IPS DF 6.9 (cell line): ENCODE data around the gene COG5.

Source experiments
- DNase-seq: peaks from one replicate; pipeline ENCODE4 v3.0.0-alpha.2; 2013; ENCODE audit warnings: low read depth, low spot score
- H3K27ac ChIP-seq: one replicate; pipeline ENCODE4 v1.5.1; 2013; ENCODE audit warnings: low read length, control low read depth
- H3K27me3 ChIP-seq: 2 replicates; pipeline ENCODE4 v1.6.1; 2013; ENCODE audit warnings: mild to moderate bottlenecking, low read length; ENCODE audit not compliant: control insufficient read depth, insufficient read depth
- H3K36me3 ChIP-seq: 2 replicates; pipeline ENCODE4 v1.6.1; 2013; ENCODE audit warnings: low read length; ENCODE audit not compliant: control insufficient read depth, insufficient read depth
- H3K4me1 ChIP-seq: 2 replicates; pipeline ENCODE4 v1.6.1; 2013; ENCODE audit warnings: low read length; ENCODE audit not compliant: control insufficient read depth, insufficient read depth
- H3K4me3 ChIP-seq: 2 replicates; pipeline ENCODE4 v1.5.1; 2013; ENCODE audit warnings: mild to moderate bottlenecking, low read length
- H3K9me3 ChIP-seq: 2 replicates; pipeline ENCODE4 v1.6.1; 2013; ENCODE audit warnings: low read length, inconsistent platforms; ENCODE audit not compliant: control insufficient read depth, insufficient read depth
- WGBS: extraction: QIAGEN DNeasy Blood & Tissue Kit; methylation state at CpG from one replicate; pipeline ENCODE4 v1.1.7; 2013; ENCODE audit warnings: mixed read lengths, missing lambda C conversion rate; ENCODE audit not compliant: insufficient read length, insufficient coverage; 5-methylcytosine and 5-hydroxymethylcytosine counted together

Gene COG5

DNA sequence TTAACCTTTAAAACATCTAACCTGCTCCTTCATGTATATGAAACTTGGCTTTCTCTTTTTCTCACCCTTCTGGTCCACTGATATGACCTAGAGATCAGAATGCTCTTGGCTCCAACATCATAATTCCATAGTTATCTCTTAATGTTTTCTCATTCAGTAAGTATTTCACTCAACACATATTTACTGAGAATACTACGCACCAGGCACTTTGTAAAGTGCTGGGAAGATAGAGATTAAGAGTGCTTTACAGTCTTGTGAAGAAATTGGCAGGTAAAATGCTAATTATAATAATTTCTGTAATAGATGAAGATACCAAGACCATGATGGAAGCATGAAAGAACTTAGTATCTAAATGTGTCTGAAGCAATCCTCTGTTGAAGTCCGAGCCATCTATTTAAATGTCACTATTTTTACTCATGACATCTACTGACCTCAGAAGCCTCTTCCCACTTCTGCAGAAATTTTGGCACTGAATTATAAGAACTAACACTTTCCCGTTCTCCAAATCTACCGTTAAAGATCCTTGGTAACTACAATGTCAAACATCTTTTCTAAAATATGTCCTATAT, 278.7 kb downstream of the COG5 start:
- Histone ChIP-seq H3K4me1 (no peaks in the 10 kb centered on the region), H3K4me3 (no peak overlapping the region), H3K9me3 (no peaks in the 10 kb centered on the region), H3K27ac (no peak overlapping the region), H3K36me3 (no peaks in the 10 kb centered on the region), H3K27me3 (no peaks in the 10 kb centered on the region)
- 100% methylated on average over 2 of the region's 4 CpGs for WGBS
- no peak for DNase-seq

DNA sequence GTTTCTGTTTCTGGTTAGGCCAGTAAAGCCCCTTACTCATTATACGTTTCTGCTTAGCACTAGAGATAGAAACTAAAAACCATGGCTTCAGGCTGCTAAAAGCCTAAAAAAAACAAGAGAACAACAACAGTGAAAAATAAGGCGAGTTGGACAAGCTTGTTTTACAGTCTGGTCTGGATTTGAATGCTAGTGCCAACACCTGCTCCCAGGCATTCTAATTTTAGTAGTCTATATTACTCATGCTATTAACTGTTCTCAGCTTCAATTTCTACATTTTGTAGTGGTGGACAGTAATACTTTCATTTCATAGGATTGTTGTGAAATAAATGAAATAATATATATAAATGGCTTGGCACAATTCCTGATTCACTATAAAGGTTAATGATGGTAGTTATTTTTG, 286.4 kb downstream of the COG5 start:
- Histone ChIP-seq H3K4me3 (no peak overlapping the region), H3K36me3 (no peaks in the 10 kb centered on the region), H3K27ac (no peak overlapping the region), H3K27me3 (no peaks in the 10 kb centered on the region), H3K9me3 (no peaks in the 10 kb centered on the region), H3K4me1 (no peaks in the 10 kb centered on the region)
- WGBS: no CpG with 5 or more reads among the region's 2 CpGs
- DNase-seq: no peak

DNA sequence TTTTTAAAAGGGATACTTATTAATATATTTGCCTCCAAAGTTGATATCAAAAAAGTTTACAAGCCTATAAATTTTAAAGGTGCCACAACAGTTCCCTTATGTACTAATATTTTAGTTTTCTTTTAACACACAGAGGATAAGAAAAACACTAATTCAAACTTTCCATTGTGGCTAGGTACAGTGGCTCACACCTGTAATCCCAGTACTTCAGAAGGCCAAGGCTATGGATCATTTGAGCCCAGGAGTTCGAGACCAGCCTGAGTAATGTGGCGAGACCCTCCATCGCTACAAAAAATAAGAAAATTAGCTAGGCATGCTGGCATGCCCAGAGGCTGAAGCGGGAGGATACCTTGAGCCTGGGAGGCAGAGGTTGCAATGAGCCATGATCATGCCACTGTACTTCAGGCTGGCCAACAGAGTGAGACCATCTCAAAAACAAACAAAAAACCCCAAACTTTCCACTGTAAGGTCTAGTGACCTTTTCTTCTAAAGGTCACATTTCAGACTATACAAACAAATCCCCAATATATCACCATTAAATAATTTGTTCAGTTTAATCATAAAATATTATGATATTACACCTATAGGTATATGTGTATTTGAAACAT, 287.4 kb downstream of the COG5 start:
- H3K4me3 ChIP-seq: no peak overlapping the region
- no peaks in the 10 kb centered on the region for H3K9me3 ChIP-seq
- no peak for DNase-seq
- no peak overlapping the region for H3K27ac ChIP-seq
- WGBS: no CpG with 5 or more reads among the region's 4 CpGs
- H3K27me3 ChIP-seq: no peaks in the 10 kb centered on the region
- H3K36me3 ChIP-seq: no peaks in the 10 kb centered on the region
- no peaks in the 10 kb centered on the region for H3K4me1 ChIP-seq

DNA sequence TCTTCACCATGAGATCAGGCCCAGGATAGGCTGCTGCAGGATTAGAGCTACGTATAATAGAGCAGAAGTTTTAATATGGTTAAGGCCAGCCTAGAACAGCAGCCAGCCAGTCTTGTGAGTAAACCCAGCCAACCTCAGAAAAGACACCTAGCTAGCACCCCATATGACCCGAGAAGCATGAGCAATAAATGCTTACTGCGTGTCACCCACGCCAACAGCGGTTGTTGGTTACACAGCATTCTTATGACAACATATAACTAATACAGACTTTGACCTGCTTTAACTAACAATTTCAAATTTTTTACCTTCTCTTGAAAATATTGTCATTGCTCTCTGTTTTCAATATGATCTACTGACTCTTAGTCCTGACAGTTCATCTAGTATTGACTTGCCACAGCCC, 289.2 kb downstream of the COG5 start:
- Histone ChIP-seq H3K4me3 (no peak overlapping the region), H3K9me3 (no peaks in the 10 kb centered on the region), H3K36me3 (no peaks in the 10 kb centered on the region), H3K4me1 (no peaks in the 10 kb centered on the region), H3K27me3 (no peaks in the 10 kb centered on the region), H3K27ac (no peak overlapping the region)
- WGBS: no CpG with 5 or more reads among the region's 5 CpGs
- no peak for DNase-seq

DNA sequence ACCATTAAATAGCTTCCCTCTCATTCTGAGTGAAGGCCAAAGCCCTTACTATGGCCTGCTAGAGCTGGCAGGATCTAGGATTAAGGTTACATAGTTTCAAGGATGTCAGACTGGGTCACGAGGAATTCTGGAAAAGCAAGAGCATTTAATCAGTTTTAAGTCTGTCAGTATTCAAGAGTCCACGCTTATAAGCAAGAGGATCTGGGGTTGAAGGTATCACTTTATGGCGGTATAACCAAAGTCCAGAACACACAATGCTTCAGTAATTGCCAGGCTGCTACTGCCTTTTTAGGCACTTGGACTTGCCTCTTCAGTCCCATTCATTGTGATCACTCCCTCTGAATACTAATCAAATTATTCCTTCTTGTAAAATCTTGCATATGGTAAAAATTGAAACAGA, 293.9 kb downstream of the COG5 start:
- Histone ChIP-seq H3K9me3 (no peaks in the 10 kb centered on the region), H3K4me1 (no peaks in the 10 kb centered on the region), H3K36me3 (no peaks in the 10 kb centered on the region), H3K4me3 (no peak overlapping the region), H3K27ac (no peak overlapping the region), H3K27me3 (no peaks in the 10 kb centered on the region)
- no peak for DNase-seq
- WGBS: no CpG with 5 or more reads among the region's 3 CpGs

DNA sequence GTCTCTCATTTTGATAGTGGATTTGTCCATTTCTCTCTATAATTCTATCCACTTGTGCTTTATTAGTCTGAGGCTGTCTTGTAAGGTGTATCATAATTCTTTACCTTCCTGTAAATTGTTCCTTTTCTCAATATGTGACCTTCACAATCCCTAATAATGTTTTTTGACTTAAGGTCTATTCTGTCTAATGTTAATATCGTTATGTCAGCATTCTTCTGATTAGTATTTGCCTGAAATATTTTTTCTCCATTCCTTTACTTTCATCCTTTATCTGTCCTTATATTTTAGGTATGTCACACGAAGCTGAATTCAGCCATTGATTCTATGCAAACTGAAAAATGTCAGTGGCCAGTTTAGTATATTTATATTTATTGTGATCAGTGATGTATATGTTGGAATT, 295.1 kb downstream of the COG5 start:
- Histone ChIP-seq H3K27me3 (no peaks in the 10 kb centered on the region), H3K4me3 (no peak overlapping the region), H3K27ac (no peak overlapping the region), H3K36me3 (no peaks in the 10 kb centered on the region), H3K4me1 (no peaks in the 10 kb centered on the region), H3K9me3 (no peaks in the 10 kb centered on the region)
- DNase-seq: no peak
- WGBS: no CpG with 5 or more reads among the region's 2 CpGs

DNA sequence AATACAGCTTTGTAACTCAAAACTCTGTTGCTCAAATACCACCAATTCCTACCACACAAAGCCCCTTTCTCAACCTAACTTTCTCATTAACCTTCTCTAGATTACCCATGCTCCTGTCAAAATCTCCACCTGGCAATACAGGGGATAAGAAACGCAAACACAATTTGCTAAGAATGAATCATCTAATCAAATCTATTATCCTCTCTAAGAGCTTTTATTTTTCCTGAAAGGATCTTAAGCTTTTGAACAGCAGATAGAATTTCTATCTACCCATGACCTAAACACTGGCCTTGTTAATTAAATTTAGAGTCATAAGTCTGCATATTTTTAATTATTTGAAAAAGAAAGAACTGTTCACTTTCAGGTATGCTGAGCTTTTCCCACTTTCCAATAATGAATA, 296.6 kb downstream of the COG5 start:
- Histone ChIP-seq H3K4me1 (no peaks in the 10 kb centered on the region), H3K9me3 (no peaks in the 10 kb centered on the region), H3K36me3 (no peaks in the 10 kb centered on the region), H3K27me3 (no peaks in the 10 kb centered on the region), H3K27ac (no peak overlapping the region), H3K4me3 (no peak overlapping the region)
- DNase-seq: no peak
- no CpG with 5 or more reads among the region's 1 CpG for WGBS

DNA sequence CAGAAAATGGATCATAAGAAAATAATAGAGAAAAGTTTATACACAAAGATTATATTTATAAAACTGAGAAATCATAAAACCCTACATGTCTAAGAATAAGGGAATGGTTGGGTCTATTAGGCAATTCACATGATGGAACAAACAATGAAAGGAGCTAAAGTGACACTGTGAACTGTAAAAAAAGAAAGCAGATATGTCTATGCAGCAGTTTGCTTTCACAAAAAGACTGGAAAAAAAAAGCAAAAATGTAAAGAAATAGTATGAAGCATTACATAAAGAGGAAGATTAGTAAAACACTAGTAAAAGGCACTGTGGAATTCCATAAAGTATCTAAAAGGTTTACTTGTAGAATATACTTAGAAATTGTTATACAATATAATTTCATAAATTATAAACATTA, 299.0 kb downstream of the COG5 start:
- no peaks in the 10 kb centered on the region for H3K9me3 ChIP-seq
- H3K4me1 ChIP-seq: no peaks in the 10 kb centered on the region
- no peak for DNase-seq
- H3K4me3 ChIP-seq: no peak overlapping the region
- no peaks in the 10 kb centered on the region for H3K36me3 ChIP-seq
- no peaks in the 10 kb centered on the region for H3K27me3 ChIP-seq
- H3K27ac ChIP-seq: no peak overlapping the region

DNA sequence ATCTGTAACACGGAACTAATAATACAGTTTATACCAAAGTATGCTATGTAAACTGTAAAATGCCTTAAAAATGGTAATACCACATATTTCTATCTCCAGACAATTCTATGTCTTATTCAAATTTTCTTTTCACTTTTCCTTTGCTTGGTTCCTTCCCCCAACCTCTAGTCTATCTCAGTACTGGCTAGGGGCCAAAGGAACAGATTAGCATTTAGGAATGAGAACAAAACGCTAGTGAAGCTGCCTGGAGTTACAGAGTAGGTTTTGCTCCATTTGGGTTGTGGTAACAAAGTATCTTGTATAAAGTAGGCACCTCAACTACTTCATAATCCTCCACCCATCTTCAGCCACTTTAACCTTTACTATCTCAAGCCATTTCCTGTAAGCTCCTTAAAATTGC, 300.9 kb downstream of the COG5 start:
- WGBS: no CpG with 5 or more reads among the region's 2 CpGs
- Histone ChIP-seq H3K9me3 (no peaks in the 10 kb centered on the region), H3K4me3 (no peak overlapping the region), H3K4me1 (no peaks in the 10 kb centered on the region), H3K36me3 (no peaks in the 10 kb centered on the region), H3K27ac (no peak overlapping the region), H3K27me3 (no peaks in the 10 kb centered on the region)
- DNase-seq: no peak

DNA sequence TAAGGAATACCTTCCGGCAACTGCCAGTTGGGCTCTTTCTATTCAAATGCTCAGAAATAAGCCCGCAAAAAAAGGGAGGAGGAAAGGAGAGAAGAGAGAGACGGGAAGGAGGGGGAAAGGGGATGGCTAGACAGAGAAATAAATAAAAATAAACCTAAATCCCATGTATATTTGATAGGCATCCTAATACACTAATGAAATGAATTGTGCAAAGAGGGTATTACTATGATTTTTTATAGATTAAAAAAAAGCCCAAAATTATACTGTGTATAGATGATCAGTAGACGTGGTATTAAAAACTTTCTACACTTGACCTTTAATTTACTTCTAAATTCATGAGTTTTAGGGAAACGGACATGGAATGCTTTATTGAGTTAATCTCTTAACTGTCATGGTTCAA, 305.0 kb downstream of the COG5 start:
- no peaks in the 10 kb centered on the region for H3K4me1 ChIP-seq
- H3K4me3 ChIP-seq: no peak overlapping the region
- H3K27me3 ChIP-seq: no peaks in the 10 kb centered on the region
- H3K36me3 ChIP-seq: no peaks in the 10 kb centered on the region
- no peak overlapping the region for H3K27ac ChIP-seq
- WGBS: no CpG with 5 or more reads among the region's 5 CpGs
- no peak for DNase-seq
- H3K9me3 ChIP-seq: no peaks in the 10 kb centered on the region

DNA sequence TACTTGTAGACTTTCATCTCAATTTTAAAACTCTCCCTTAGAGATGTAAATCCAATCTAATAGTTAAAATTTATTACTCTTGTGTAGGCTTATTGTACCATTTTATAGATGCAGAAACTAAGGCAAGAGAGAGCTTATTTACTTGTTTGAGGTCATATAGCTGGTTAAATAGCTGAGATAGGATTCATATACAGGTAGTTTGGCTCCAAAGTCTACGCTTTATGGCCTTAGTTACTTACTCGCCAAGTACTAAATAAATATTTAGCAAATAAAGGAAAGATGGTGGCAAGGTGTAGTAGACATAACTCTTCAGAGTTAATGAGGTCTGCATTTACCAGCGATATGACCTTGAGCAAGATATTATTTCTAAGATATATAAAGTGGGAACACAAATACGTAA, 308.1 kb downstream of the COG5 start:
- H3K27me3 ChIP-seq: no peaks in the 10 kb centered on the region
- no peak overlapping the region for H3K27ac ChIP-seq
- no peak for DNase-seq
- no CpG with 5 or more reads among the region's 4 CpGs for WGBS
- H3K4me3 ChIP-seq: no peak overlapping the region
- no peaks in the 10 kb centered on the region for H3K4me1 ChIP-seq
- H3K9me3 ChIP-seq: no peaks in the 10 kb centered on the region
- H3K36me3 ChIP-seq: no peaks in the 10 kb centered on the region
